AG04449 (cell line): ENCODE data around the gene SELENOH.

Source experiments
- CTCF ChIA-PET: fragments of 350-600 bp; formaldehyde crosslinking; extraction: SDS; loops from one replicate; lab custom pipeline; 2021; ENCODE audit warnings: antibody characterized with exemption; lab: Yijun Ruan, JAX
- POLR2A ChIA-PET: fragments of 400-600, 350-600 bp; formaldehyde crosslinking; extraction: SDS; loops from one replicate; lab custom pipeline; 2020; ENCODE audit warnings: antibody characterized with exemption, inconsistent platforms; lab: Yijun Ruan, JAX
- DNase-seq: peaks from one replicate; pipeline ENCODE4 v3.0.0-alpha.2; 2010; ENCODE audit warnings: low read depth, low spot score
- H3K4me3 ChIP-seq: 2 replicates; pipeline ENCODE4 v1.5.1; 2011; ENCODE audit warnings: low read depth, mild to moderate bottlenecking, control low read depth, low read length
- CTCF ChIP-seq: IDR thresholded peaks from one replicate; pipeline ENCODE4 v1.5.1; 2011; ENCODE audit warnings: mild to moderate bottlenecking, moderate library complexity, low read length, control low read depth, inconsistent platforms; ENCODE audit not compliant: insufficient read depth; ENCODE audit errors: missing control alignments

Gene SELENOH

GRCh38 chr11:57745206-57745605 lies 3.9 kb downstream of the SELENOH start:
- TF ChIP-seq CTCF: no peak
- no peak overlapping the region for H3K4me3 ChIP-seq
- ChIA-PET POLR2A (interaction anchor here (0.6 kb wide), 1 partner anchor 1397 kb away, joined by 3 read pairs; no protein-coding TSS in a partner anchor), CTCF (interaction anchor here (1.0 to 9.9 kb wide), 2 partner anchors 22 to 56 kb away, joined by 4 to 200 read pairs; no protein-coding TSS in a partner anchor)
- no peak for DNase-seq

GRCh38 chr11:57746920-57747319 lies 5.6 kb downstream of the SELENOH start:
- CTCF ChIA-PET: interaction anchor here (0.7 to 9.9 kb wide), 6 partner anchors 10 to 54 kb away, joined by 3 to 200 read pairs (median 4); partner anchors contain the start of gene CTNND1
- no peak overlapping the region for H3K4me3 ChIP-seq
- no peak for TF ChIP-seq CTCF
- no peak for DNase-seq
- POLR2A ChIA-PET: no interaction called here

GRCh38 chr11:57751176-57751575 lies 9.9 kb downstream of the SELENOH start:
- TF ChIP-seq CTCF: no peak
- CTCF ChIA-PET: interaction anchor here (0.6 to 9.9 kb wide), 21 partner anchors 9 to 773 kb away, joined by 3 to 200 read pairs (median 7); partner anchors contain the start of genes CTNND1 and SELENOH
- no peak overlapping the region for H3K4me3 ChIP-seq
- POLR2A ChIA-PET: interaction anchor here (1.0 to 1.6 kb wide), 2 partner anchors 10 to 308 kb away, joined by 3 to 8 read pairs; partner anchors contain the start of gene SELENOH
- DNase-seq: no peak

GRCh38 chr11:57751676-57752253 lies 10.5 kb downstream of the SELENOH start, which contains the start of gene BTBD18:
TSS of gene BTBD18 (minus strand) at chr11:57751819. CDS start at chr11:57751188, 631 bp downstream.
- no peak for DNase-seq
- ChIA-PET CTCF (interaction anchor here (0.6 to 9.9 kb wide), 21 partner anchors 9 to 772 kb away, joined by 3 to 200 read pairs (median 7); partner anchors contain the start of genes CTNND1 and SELENOH), POLR2A (interaction anchor here (0.6 to 1.6 kb wide), 4 partner anchors 10 to 308 kb away, joined by 3 to 8 read pairs (median 3); partner anchors contain the start of gene SELENOH)
- no peak within 1 kb of the TSS for H3K4me3 ChIP-seq
- peak; percentile 52 for TF ChIP-seq CTCF

GRCh38 chr11:57752954-57753353 lies 11.7 kb downstream of the SELENOH start:
- CTCF ChIA-PET: interaction anchor here (2.2 to 9.9 kb wide), 2 partner anchors 11 to 48 kb away, joined by 26 to 200 read pairs; no protein-coding TSS in a partner anchor

More at GRCh38 chr11:57752954-57753353, 11.7 kb downstream of the SELENOH start:
- no peak for TF ChIP-seq CTCF
- H3K4me3 ChIP-seq: no peak overlapping the region
- POLR2A ChIA-PET: interaction anchor here (1.2 kb wide), 1 partner anchor 48 kb away, joined by 3 read pairs; no protein-coding TSS in a partner anchor
- no peak for DNase-seq
